Stimulated activated CD8-positive, alpha-beta memory T cell treated with anti-CD3 and anti-CD28 coated beads, Interleukin-15, amount 100 ng/mL, for 4 hours (primary cell): ENCODE results near the gene ST7L.

Experiments
- DNase-seq, 2 donors: peaks; one replicate each; pipeline ENCODE4 v3.0.0-alpha.2; 2020; ENCODE audit warnings: low read depth in 2 of 2

The ST7L gene

DNA sequence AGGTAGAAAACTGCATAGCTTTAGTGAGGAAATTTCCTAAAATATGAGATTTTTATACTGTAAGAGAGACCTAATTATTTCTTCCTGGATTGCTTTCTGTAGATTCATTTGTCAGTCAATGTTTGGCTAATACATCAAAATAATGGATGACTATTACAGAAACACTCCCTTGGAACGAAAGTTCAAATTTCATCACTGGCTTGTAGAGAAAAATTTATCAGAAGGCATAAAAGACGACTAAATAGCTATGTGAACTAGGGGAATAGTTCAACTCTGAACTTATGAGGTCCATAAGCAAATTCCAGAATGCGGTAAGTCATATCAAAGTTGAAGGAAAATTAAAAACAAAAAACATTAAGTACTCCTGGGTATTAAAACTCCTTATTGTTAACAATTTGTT, 74.2 kb downstream of the ST7L start:
- DNase-seq = no peak

DNA sequence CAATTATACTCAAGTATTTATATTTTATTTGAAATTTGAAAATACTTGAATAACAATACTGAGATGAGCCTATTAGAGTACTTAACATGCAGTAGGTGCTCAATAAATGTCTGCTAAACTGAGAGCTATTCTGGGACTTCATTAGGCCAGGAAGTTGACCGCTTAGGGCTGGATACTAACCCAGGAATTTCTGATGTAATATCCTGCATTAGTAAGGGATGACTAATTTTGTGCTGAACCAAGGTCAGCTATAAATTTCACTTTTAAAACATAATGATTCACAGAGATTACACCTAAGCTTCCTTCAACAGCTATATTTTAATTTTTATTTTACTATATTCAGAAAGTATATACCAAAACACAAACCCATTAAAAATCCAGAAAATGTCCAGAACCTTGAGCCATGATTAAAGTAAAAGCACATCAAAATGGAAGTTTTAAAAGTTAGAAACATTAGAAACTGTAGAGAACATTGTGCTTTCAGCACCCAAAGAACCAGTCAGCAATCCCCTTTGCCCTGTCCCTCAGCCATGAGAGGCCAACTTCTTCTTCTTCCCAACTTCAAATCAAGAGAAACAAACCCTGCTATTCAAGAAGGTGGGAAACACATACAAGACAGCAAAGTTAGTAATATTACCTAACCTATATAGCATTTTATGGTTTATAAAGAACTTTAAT, 74.8 kb downstream of the ST7L start:
- DNase-seq = no peak

DNA sequence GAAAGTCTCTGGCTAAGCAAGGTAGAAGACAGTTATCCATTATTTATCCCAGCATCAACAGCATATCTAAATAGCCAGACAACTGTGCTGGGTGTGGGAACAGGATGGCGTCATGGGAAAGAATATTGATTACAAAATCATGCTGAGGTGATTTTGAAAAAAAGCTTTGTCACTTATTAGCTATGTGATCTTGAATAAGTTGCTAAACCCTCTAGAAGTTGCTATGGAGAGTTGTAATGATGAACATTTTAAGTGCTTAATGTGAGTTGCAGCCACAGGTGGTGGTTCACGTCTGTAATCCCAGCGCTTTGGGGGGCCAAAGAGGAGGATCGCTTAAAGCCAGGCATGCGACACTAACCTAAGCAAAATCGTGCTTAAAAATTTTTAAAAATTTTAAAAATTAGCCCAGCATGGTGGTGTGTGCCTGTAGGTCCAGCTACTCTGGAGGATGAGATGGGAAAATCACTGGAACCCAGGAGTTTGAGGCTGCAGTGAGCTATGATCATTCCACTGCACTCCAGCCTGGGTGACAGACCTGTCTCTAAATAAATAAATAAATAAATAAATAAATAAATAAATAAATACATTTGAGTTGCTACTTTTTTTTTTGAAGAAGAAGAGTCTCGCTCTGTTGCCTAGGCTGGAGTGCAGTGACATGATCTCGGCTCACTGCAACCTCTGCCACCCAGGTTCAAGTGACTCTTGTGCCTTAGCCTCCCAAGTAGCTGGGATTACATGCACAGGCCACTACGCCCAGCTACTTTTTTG, 76.6 kb downstream of the ST7L start:
- DNase-seq = no peak

DNA sequence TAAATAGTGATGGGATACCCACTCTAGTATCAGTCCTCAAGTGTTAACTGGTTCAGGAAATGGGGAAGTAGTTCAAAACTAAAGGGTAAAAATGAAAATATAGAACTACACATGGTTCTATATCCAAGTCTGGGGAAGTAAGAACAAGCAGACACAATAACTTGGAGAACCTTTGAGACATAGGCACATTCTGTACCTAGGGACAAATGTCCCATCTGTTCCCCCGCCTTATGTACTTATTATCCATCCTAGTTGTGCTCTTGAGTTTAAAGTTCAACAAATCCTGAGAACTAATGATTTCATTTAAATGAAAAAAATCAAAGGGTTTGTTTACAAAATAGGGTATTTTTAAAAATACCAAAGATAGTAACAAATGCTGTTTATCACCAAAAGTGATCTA, 77.6 kb downstream of the ST7L start:
- no peak for DNase-seq

DNA sequence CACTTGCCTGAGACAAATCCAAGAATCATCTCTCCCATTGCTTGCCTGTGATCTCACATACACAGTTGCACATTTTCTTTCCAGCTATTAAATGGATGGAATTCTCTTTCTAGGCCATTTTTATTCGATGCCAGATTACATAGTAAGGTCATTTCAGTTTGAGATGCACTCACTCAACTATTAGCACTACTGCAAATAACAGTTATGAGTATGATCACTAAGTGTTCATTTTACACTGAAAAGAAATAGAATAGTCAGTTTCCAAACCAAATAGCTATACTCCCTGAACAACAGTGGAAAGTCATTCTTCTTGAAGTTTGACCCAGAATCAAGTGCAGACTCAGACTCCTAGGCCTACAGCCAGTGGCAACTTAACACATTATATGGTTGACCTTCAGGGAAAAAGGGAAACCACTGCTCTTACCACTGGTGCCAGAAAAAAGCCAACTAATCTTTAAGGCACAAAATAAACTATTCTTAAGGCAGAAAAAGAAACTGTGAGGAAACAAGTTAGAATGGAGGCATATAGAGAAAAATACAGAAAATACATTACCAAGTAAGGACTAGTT, 78.6 kb downstream of the ST7L start:
- no peak for DNase-seq

DNA sequence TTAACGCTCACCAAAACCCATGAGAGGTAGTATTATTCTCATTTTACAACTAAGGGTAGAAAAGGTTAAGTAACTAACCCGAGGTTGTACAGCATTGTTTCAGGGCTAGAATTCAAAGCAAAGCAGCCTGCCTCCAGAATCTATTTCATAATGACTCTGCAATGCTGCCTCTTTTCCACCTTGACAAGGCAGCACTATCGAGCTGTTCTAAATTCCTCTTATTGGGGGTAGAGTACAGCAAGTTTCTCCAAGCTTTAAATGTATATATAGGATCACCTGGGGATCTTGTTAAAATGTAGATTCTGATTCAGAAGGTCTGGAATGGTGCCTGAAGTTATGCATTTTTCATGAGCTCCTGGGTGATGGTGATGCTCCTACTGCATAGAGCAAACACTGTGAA, 80.1 kb downstream of the ST7L start:
- no peak for DNase-seq

DNA sequence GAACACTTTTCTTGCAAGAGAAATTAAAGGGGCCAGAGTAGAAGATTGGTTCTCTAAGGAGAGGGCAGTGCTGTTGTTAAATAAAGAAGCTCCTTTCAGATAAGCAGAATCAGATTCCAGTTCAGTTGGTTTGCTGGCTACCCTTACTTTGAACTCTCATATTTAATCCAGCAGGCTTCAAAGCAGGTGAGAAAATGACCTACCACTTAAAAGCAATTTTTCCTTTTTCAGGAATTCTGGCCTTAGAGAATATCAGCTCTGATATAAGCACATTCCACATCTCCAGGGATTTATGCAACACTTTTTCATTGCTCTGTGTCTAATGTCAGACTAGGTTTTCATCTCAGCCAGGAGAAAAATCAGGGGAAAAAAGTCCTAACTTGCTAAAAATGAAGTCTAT, 81.5 kb downstream of the ST7L start:
- DNase-seq = no peak

DNA sequence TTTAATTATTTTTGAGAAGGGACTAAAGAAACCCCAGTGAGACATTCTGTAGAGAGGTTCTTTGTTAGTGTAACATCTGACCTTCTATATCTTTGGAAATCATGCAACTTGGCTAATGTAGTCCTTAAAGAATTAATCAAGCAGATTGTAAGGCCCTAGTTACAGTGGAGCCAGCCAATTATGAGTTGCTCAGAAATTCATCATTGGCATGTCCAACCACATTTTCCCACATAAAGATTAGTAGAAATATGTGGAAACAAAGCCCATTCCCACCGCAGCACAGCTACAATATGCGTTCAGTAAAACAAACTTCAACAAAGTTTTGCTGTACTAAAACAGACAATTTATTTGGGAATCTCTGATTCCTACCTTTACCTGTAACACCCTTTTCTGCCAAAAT, 82.4 kb downstream of the ST7L start:
- no peak for DNase-seq

DNA sequence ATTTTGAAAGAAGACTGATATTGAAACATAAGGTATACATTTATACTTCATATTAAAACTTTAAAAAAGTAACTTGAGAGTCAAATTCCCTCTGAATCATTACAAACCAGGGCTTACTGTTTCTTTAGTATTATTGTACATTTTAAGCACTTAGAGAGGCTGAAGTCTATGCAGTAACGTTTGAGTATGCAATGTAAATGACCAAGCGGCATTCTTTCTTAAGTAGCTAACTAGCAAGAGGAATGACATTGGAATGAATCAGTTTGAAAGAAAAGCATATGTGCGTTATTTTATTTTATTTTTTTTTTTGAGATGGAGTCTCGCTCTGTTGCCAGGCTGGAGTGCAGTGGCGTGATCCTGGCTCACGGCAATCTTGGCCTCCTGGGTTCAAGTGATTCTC, 85.9 kb downstream of the ST7L start:
- no peak for DNase-seq

DNA sequence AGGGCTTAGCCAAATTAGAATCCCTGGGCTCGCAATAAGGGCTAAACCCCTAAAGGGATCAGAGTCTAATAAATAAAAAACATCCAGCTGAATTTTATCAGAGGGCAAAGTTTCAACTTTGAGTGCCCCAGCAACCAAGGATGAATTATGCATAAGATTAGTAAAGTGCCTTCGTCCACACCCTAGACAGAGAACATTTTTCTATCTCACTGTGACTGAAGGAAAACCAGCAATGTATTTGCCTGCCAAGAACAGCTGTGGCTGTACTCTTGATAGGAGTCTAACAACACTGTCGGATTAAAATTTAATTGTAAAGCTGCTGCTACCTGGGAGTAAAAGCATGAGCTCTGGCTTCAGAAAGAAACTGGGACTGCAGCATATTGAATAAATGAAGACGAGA, 86.9 kb downstream of the ST7L start:
- no peak for DNase-seq

DNA sequence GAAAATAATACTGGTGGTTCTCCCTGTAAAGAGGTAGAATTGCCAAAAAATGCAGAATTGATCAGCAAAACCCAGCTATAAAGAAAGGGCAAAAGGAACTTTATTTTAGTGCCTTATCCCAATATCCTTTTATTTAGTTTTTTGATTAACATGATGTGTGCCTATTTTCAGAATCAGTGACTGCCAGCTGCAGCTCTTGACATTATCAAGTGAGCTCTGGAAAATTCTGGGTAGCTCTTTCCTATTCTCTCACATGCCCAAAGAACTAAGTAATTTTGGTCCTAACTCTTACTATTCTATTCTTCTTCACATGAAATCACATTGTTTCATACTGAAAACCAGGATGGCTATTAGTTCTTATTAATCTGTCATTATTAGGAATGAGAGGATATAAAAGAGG, 88.1 kb downstream of the ST7L start:
- no peak for DNase-seq

DNA sequence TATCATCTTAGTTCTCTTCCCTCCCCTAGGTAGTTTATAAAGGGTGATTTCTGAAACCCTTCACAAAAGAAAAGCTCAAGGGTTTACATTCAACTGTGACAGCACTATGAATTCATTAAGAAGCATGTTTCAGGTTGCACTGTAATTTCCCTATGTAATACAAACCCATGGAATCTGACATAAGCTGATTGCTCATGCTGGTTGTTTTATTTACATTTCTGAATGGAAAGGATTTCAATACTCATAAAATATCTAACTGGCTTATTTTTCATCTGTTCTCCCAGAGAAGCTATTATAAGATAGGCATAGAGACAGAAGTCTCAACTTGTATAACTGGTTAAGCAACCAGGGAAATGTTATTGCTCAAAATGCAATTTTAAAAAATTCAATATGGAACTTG, 89.6 kb downstream of the ST7L start:
- DNase-seq = no peak

DNA sequence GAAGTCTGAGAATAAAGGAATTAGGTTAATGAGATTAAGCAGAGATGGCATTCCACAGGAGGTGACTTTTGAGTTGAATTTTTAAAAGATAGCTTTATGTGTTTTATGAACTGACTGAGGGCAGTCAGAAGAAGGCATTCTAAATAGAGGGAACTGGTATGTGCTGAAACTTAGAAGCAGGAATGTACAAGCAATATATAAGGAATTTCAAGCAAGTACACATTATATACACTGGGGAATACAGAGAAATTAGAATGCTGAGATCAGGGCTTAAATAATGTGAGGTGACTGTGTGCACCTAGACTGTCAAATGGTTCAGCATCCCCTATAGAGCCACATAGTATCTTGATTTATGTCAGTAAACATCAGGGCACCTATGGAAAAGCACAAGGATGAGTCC, 90.9 kb downstream of the ST7L start:
- no peak for DNase-seq

DNA sequence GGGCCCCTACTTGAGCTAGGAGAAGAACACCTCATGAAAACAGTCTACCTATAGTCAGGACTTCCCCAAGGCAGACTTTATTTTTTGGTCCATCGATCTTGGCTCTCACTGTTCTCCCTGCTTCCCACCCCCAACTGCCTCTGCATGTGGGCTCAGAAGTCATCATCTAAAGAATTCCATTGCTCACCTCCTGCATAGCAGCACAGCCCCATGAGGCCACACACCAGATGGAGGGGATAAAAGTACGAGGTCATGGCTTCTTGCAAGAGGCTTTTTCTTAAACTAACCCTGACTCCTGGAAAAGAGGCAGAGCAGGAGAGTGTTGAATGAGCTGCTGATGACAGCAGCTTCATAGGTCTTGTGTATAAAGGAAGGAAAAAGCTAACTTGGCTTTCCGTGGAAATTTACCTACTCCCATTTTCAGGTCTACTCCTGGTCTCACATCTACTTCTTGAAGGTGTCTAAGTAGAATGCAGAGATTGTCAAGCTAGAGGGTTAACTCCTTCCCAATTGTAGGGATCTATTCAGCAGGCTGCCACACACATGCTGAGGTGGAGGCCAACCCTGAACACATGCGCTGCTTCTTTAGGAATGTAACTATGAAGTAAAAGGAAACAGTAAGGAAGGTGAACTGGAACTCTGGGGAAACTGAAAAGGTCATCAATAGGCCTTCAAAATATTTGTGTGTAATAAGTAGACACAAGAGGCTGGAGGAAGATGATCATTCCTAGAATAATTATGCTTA, 91.5 kb downstream of the ST7L start:
- no peak for DNase-seq

DNA sequence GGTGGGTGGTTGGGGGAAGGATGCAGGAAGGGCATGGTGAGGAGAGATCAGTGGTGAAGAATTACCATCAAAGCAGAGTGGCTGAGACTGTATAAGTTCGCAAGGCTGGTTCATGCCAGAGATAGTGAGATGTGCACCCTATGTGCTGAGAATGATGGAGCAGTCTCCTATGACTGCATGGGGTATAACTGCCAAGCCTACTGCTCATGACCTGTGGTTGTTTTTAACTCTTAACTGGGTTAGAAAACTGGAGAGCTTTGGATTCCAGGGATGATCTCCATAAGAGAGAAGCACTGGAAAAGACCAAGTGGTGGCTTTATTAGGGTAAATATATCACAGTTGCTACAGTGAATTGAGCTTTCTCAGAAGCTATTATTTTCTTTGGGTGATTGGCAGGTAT, 94.0 kb downstream of the ST7L start:
- no peak for DNase-seq

DNA sequence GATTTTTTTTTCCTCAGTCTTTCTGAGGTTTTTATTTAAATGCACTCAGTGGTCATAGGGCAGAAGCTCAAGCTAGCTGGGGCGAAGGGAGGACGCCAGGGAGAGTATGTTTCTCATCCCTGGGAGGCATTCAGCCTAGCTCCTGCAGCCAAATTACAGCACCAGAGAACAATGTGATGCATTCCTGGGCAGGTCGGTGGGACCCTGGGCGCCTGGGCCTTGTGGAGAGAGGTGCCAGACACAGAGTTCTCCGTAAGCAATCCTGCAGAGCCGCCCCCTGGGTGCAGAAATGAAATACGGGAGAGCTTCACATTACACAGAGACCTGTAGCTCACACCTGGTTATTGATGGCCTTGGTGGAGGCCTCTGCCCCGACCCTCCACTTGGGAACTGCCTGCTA, 94.7 kb downstream of the ST7L start:
- DNase-seq = no peak

DNA sequence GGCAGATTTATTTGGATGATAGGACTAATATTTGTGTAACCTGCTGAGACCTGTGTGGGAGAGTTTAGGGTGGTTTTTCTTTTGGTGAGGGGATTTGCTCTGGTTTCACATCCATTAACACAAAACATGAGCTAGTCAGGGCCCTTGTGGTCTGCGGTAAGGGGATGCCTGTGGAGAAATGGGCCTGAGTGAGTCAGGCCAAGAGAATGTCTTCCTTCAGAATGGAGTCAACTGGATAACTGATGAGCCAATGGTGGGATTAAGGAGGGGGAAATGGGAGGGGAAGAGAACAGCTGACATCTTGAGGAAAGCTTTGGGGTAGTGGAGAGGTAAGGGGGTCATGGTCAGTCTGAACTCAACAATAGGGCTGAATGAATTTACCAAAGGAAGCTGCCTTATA, 96.3 kb downstream of the ST7L start:
- DNase-seq = no peak

DNA sequence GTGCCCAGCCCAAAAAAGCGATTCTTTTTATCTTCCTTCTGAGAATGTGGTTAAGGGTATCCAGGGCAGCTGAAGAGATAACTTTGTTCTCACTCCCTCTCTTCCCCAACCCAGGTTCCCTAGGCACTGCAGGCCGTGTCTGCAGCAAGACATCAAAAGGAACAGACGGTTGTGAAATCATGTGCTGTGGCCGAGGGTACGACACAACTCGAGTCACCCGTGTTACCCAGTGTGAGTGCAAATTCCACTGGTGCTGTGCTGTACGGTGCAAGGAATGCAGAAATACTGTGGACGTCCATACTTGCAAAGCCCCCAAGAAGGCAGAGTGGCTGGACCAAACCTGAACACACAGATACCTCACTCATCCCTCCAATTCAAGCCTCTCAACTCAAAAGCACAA, 98.8 kb downstream of the ST7L start:
- no peak for DNase-seq

DNA sequence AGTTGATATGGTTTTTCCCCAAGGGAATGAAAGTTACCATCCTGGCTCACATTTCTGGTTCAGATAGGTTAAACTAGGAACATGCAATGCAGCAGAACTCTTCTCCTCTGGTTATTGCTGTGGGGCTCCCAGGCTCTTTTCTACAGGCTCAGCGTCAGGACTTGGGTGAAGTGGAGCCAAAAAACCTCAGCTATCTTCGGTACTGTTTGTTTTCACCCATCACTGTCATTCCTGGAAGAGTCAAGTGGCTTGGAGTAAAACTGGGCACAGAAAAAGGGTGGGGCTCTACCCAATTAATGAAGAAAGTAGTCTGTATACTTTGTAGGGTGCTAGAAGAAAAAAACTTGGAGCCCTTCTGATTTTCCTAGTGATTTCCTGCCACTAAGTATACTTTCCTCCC, 100.8 kb downstream of the ST7L start:
- no peak for DNase-seq

DNA sequence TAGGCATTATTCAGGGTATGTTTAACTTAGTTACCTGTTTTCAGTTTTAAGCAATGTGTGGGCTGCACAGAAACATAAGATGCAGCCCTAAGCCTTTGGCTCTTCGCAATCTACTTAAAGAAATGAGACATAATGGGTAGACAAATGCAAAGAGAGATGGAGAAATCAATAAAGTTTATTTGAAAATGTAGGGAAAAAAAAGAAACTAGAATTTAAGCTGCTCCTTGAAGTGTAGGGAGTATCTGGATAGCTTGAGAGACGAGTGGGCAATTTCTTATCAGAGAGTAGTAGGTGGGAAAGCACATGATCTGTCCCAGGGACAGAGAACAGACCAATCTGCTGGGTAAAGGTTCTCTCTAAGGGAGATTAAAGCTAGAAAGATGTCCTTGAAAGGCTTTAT, 101.3 kb downstream of the ST7L start:
- no peak for DNase-seq

DNA sequence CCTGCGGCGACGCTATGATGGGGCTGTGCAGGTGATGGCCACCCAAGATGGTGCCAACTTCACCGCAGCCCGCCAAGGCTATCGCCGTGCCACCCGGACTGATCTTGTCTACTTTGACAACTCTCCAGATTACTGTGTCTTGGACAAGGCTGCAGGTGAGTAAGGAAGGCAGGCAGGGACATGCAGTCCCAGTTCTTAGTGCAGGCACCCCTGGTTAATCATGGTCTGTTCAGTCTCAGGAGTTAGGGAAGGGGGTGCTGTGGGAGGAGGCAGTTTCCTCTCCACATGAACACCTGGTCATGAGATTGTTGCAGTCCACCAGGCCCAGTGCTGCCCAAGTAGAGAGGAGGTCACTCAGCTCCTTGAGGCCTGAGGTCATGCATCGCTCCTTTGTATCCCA, 101.7 kb downstream of the ST7L start:
- DNase-seq = no peak

DNA sequence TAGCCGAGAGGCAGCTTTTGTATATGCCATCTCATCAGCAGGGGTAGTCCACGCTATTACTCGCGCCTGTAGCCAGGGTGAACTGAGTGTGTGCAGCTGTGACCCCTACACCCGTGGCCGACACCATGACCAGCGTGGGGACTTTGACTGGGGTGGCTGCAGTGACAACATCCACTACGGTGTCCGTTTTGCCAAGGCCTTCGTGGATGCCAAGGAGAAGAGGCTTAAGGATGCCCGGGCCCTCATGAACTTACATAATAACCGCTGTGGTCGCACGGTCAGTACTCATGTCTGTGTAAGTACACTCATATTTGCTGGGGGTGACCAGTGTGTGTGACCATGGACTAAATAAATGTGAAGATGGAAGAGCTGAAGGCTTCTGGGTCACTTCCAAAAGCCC, 102.8 kb downstream of the ST7L start:
- no peak for DNase-seq
